ENCODE data around the gene FAF1.

FAF1 gene

DNA sequence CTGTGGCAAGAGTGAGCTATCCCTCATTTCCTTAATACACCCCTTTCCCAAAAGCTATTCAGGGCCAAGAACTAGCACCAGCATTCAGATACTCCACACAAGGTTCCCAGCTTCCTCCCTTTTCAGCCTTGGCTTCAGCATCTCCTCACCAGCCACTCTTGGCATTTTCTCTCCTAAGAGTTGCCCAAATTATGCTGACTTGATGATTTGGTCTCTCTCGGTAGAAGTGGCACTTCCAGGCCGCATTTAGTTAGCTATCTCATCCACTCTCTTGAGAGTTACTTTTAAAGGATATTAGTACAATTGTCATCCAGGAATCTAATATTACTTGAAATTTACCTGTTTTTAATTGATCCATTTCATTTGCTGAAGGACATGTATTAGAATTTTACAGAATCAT lies 337.8 kb downstream of the FAF1 start:
- H3K27ac ChIP-seq: no peak overlapping the region
- TF ChIP-seq, protein P1, sequence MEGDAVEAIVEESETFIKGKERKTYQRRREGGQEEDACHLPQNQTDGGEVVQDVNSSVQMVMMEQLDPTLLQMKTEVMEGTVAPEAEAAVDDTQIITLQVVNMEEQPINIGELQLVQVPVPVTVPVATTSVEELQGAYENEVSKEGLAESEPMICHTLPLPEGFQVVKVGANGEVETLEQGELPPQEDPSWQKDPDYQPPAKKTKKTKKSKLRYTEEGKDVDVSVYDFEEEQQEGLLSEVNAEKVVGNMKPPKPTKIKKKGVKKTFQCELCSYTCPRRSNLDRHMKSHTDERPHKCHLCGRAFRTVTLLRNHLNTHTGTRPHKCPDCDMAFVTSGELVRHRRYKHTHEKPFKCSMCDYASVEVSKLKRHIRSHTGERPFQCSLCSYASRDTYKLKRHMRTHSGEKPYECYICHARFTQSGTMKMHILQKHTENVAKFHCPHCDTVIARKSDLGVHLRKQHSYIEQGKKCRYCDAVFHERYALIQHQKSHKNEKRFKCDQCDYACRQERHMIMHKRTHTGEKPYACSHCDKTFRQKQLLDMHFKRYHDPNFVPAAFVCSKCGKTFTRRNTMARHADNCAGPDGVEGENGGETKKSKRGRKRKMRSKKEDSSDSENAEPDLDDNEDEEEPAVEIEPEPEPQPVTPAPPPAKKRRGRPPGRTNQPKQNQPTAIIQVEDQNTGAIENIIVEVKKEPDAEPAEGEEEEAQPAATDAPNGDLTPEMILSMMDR (IDR thresholded peaks at IDR 0.05): no peak
- H3K4me3 ChIP-seq: no peak overlapping the region
- DNase-seq (ENCODE audit: low spot score): no peak

DNA sequence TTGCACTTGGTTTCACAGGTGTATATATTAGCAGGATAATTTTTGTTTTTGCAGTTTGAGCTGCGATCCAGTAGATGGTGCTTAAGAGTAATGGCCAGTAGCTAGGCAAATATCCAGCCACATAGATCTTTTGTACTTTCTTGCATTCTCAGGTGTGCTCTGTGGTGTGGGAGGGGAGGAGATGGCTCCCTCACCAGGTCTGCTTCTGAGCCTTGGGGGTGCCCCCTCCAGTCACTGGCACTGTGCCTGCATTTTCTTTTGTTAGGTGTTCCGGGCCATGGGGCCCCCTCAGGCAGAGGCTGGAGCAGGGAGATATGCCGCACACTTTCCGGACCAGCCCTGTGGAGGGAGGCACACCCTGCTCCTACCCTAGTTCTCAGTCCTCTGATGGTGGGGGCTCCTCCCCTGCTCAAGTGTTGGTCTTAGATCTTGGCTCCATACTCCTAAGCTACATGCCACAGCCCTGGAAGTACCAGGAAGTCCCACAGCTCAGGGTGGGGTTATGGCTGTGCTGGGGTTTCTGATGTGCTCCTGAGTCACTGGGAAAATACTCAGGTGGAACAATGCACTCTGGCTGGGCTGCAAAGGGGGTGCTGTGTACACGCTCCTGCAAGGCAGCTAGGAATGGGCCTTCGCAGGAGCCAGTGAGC lies 339.3 kb downstream of the FAF1 start:
- Histone ChIP-seq H3K4me3 (no peak overlapping the region), H3K27ac (no peak overlapping the region)
- TF ChIP-seq, protein P1 (IDR thresholded peaks at IDR 0.05): no peak
- no peak for DNase-seq (ENCODE audit: low spot score)

DNA sequence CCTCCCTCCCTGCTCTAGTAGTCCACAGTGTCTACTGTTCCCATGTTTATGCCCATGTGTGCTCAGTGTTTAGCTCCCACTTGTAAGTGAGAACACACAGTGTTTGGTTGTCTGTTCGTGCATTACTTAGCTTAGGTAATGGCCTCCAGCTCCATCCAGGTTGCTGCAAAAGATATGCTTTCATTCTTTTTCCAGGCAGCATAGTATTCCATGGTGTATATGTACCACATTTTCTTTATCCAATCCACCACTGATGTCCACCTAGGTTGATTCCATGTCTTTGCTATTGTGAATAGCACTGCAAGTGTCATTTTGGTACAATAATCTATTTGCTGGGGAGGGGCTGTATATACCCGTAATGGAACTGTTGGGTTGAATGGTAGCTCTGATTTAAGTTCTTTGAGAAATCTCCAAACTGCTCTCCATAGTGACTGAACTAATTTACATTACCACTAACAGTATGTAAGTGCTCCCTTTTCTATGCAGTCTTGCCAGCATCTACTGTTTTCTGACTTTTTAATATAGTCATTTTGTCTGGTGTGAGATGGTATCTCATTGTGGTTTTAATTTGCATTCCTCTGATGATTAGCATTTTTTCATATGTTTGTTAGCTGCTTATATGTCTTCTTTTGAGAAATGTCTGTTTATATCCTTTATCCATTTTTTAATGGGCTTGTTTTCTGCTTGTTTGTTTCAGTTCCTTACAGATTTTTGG lies 344.9 kb downstream of the FAF1 start:
- TF ChIP-seq, protein P1 (IDR thresholded peaks at IDR 0.05): no peak
- H3K4me3 ChIP-seq: no peak overlapping the region
- DNase-seq (ENCODE audit: low spot score): no peak
- no peak overlapping the region for H3K27ac ChIP-seq

DNA sequence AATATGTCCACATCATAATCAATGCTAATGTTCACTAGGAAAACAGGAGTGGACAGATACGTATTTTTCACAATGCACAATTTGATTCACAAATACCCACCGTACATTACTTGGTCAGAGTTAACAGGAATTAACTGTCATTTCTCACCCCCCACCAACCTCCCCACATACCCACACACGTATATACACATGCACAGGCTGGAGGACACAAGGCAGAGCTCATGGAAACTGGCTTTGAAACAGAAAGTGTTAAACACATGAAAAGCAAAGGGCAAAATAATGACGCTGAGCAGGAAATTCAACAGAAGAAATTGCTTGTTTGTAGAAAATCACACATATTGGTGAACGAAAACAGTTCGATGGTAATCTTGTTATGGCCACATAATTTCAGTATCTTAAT lies 348.4 kb downstream of the FAF1 start:
- TF ChIP-seq, protein P1 (IDR thresholded peaks at IDR 0.05): no peak
- Histone ChIP-seq H3K27ac (no peak overlapping the region), H3K4me3 (no peak overlapping the region)
- DNase-seq (ENCODE audit: low spot score): no peak

DNA sequence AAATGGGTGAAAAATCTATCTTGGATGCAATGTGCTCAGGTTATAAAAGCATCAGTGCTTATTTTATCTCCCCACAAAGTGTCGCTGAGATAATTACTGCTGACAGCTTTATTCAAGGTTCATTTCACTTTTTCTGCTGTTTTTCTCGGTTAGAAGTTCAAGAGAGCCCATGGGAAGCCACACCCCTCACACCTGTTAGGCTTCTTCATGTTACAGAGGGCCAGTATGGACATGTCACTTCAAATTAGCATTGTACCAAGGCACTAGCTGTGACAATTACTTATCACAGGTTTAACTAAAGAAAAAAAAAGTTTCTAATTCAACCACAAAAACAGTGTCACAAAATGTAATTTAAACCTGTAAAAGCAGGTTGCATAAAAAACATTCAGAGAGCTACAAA lies 349.5 kb downstream of the FAF1 start:
- H3K4me3 ChIP-seq: no peak overlapping the region
- H3K27ac ChIP-seq: no peak overlapping the region
- no peak for DNase-seq (ENCODE audit: low spot score)
- TF ChIP-seq, protein P1 (IDR thresholded peaks at IDR 0.05): no peak

DNA sequence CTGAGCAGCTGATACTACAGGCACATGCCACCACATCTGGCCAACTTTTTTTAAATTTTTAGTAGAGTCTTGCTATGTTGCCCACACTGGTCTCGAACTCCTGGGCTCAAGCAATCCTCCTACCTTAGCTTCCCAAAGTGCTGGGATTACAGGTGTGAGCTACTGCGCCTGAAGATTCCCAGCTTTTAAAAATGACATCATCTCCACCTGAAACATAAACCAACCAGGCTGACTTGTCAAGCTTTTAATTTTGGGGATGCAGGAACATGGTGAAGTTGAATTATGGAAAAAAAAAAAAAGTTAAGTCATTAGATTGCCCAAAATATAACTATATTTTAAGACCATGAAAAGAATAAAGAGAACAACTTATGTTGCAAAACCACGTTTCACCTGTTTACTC lies 350.6 kb downstream of the FAF1 start:
- no peak for DNase-seq (ENCODE audit: low spot score)
- TF ChIP-seq, protein P1 (IDR thresholded peaks at IDR 0.05): no peak
- Histone ChIP-seq H3K4me3 (no peak overlapping the region), H3K27ac (no peak overlapping the region)

All from coronary artery (tissue), 2 donors.